ENCODE data around the gene P2RX7. TPM values are rescaled to one million over a fixed set of nuclear protein-coding genes. Genes with fewer than 3 reads are reported as not detected.

The P2RX7 gene
- total RNA-seq, 2 experiments from 2014 or later, result 0.13 to 0.48 TPM

GRCh38 chr12:121096199-121096798 is 36.4 kb upstream of the P2RX7 start:
- BruUV-seq (replicated peaks), result no TSS peak
- no peaks in the 10 kb centered on the region for H4K20me1 ChIP-seq (ENCODE audit: insufficient read depth, low read length)
- TF ChIP-seq EZH2phosphoT487 (IDR thresholded peaks at IDR 0.05; ENCODE audit: borderline replicate concordance, low read depth, low read length) (no peak), CTCF (conservative IDR thresholded peaks at IDR 0.05; ENCODE audit: low read length) (0 out of 2 replicates have a peak, but pooled peaks have one; percentile 11)
- H3K9me2 ChIP-seq (ENCODE audit: insufficient read depth, low read length), result no peaks in the 10 kb centered on the region
- H2AFZ ChIP-seq (ENCODE audit: low read length), result no peak overlapping the region
- H3K4me3 ChIP-seq (ENCODE audit: low read depth, low read length, poor library complexity, severe bottlenecking), result no peak overlapping the region
- peaks cover 6% of the 10 kb centered on the region for H3K4me1 ChIP-seq (ENCODE audit: insufficient read depth, low read length, poor library complexity, severe bottlenecking)
- ChIA-PET CTCF (ENCODE audit: unreplicated experiment) (no interaction called here), POLR2A (interaction anchor here (0.6 to 0.7 kb wide), 2 partner anchors 204 to 210 kb away, joined by 6 to 7 read pairs; no protein-coding TSS in a partner anchor)
- no peak overlapping the region for H3K27ac ChIP-seq (ENCODE audit: low read depth, low read length, poor library complexity, severe bottlenecking)
- DNase-seq (ENCODE audit: low spot score), result no peak
- H3K36me3 ChIP-seq (ENCODE audit: insufficient read depth, low read length), result no peaks in the 10 kb centered on the region
- no peak overlapping the region; the same call in 1 of the 2 replicates for H3K4me2 ChIP-seq (ENCODE audit: low read length)
- intact Hi-C loops (cut with micrococcal nuclease; ENCODE audit: unreplicated experiment), result loop anchor here (1.0 to 5.0 kb wide), 2 partner anchors 36 to 99 kb away; no protein-coding TSS in a partner anchor
- H3K79me2 ChIP-seq (ENCODE audit: insufficient read depth, low read depth, low read length), result no peaks in the 10 kb centered on the region
- peaks cover 12% of the 10 kb centered on the region; the same call in 1 of the 2 replicates for H3K9me3 ChIP-seq (ENCODE audit: low read length)

- Histone ChIP-seq H3K79me2 (ENCODE audit: insufficient read depth, low read depth, low read length) (no peaks in the 10 kb centered on the region), H3K4me2 (ENCODE audit: low read length) (no peak overlapping the region), H4K20me1 (ENCODE audit: insufficient read depth, low read length) (no peaks in the 10 kb centered on the region), H3K4me3 (ENCODE audit: low read depth, low read length, poor library complexity, severe bottlenecking) (no peak overlapping the region), H3K9me2 (ENCODE audit: insufficient read depth, low read length) (no peaks in the 10 kb centered on the region), H3K27ac (ENCODE audit: low read depth, low read length, poor library complexity, severe bottlenecking) (no peak overlapping the region), H3K9me3 (ENCODE audit: low read length) (peaks cover 12% of the 10 kb centered on the region; the same call in 1 of the 2 replicates), H3K4me1 (ENCODE audit: insufficient read depth, low read length, poor library complexity, severe bottlenecking) (peaks cover 6% of the 10 kb centered on the region), H2AFZ (ENCODE audit: low read length) (no peak overlapping the region), H3K36me3 (ENCODE audit: insufficient read depth, low read length) (no peaks in the 10 kb centered on the region)
- intact Hi-C loops (cut with micrococcal nuclease; ENCODE audit: unreplicated experiment), result loop anchor here (5.0 kb wide), 1 partner anchor 102 kb away; no protein-coding TSS in a partner anchor
- CTCF ChIA-PET (ENCODE audit: unreplicated experiment), result no interaction called here
- POLR2A ChIA-PET, result interaction anchor here (0.7 kb wide), 1 partner anchor 505 kb away, joined by 3 read pairs; no protein-coding TSS in a partner anchor
- TF ChIP-seq EZH2phosphoT487 (IDR thresholded peaks at IDR 0.05; ENCODE audit: borderline replicate concordance, low read depth, low read length), result no peak
- no peak for DNase-seq (ENCODE audit: low spot score)
- BruUV-seq (replicated peaks), result no TSS peak
Observed at GRCh38 chr12:121099779-121100178, 32.9 kb upstream of the P2RX7 start.

- peaks cover 12% of the 10 kb centered on the region; the same call in 1 of the 2 replicates for H3K9me3 ChIP-seq (ENCODE audit: low read length)
- POLR2A ChIA-PET, result no interaction called here
Observed at GRCh38 chr12:121102307-121102706, 30.4 kb upstream of the P2RX7 start.

More at GRCh38 chr12:121102307-121102706, 30.4 kb upstream of the P2RX7 start:
- CTCF ChIA-PET (ENCODE audit: unreplicated experiment), result no interaction called here
- no TSS peak for BruUV-seq (replicated peaks)
- DNase-seq (ENCODE audit: low spot score), result no peak
- Histone ChIP-seq H3K4me3 (ENCODE audit: low read depth, low read length, poor library complexity, severe bottlenecking) (no peak overlapping the region), H3K4me1 (ENCODE audit: insufficient read depth, low read length, poor library complexity, severe bottlenecking) (no peaks in the 10 kb centered on the region), H3K79me2 (ENCODE audit: insufficient read depth, low read depth, low read length) (no peaks in the 10 kb centered on the region), H3K36me3 (ENCODE audit: insufficient read depth, low read length) (no peaks in the 10 kb centered on the region), H3K27ac (ENCODE audit: low read depth, low read length, poor library complexity, severe bottlenecking) (no peak overlapping the region), H3K9me2 (ENCODE audit: insufficient read depth, low read length) (no peaks in the 10 kb centered on the region), H2AFZ (ENCODE audit: low read length) (no peak overlapping the region), H3K4me2 (ENCODE audit: low read length) (no peak overlapping the region), H4K20me1 (ENCODE audit: insufficient read depth, low read length) (no peaks in the 10 kb centered on the region)
- intact Hi-C loops (cut with micrococcal nuclease; ENCODE audit: unreplicated experiment), result no loop called here
- no peak for TF ChIP-seq CTCF (conservative IDR thresholded peaks at IDR 0.05; ENCODE audit: low read length)
- TF ChIP-seq EZH2phosphoT487 (IDR thresholded peaks at IDR 0.05; ENCODE audit: borderline replicate concordance, low read depth, low read length), result no peak
